OCI-LY3 (cell line): ENCODE results near the gene PSAPL1.

Experiments used
- CTCF ChIP-seq: fragments of 200-600, 300-600 bp; sonication (generic); IDR thresholded peaks from 2 replicates; pipeline ENCODE4 v1.5.1; 2014; ENCODE audit warnings: antibody characterized with exemption, low read length, low read depth
- EZH2phosphoT487 ChIP-seq: fragments of 200-600 bp; shearing (Covaris generic); IDR thresholded peaks from 2 replicates; pipeline ENCODE4 v1.6.1; 2018; ENCODE audit warnings: antibody characterized with exemption, mixed run types, low read depth

- TF ChIP-seq CTCF = no peak
- no peak for TF ChIP-seq EZH2phosphoT487
Measured at GRCh38 chr4:7387925-7388324, 46.8 kb downstream of the PSAPL1 start.
